ENCODE data around the gene TRPV5.

- TF ChIP-seq CTCF (IDR thresholded peaks at IDR 0.05; ENCODE audit: low read depth, low read length, poor library complexity, severe bottlenecking) (no peak), EZH2phosphoT487 (IDR thresholded peaks at IDR 0.05; ENCODE audit: borderline replicate concordance, low read length) (no peak)
These were observed 17.0 kb downstream of the TRPV5 start for GRCh38 chr7:142916508-142916907.
